IPS-15b (cell line): ENCODE measurements around the gene CD52.

Experiments used
- H3K27me3 ChIP-seq: one replicate; pipeline ENCODE4 v1.6.1; 2013; ENCODE audit warnings: low read length; ENCODE audit not compliant: control insufficient read depth, insufficient read depth
- H3K36me3 ChIP-seq: one replicate; pipeline ENCODE4 v1.6.1; 2013; ENCODE audit warnings: low read length; ENCODE audit not compliant: control insufficient read depth, insufficient read depth
- H3K4me1 ChIP-seq: one replicate; pipeline ENCODE4 v1.6.1; 2013; ENCODE audit warnings: mild to moderate bottlenecking, low read length; ENCODE audit not compliant: control insufficient read depth, insufficient read depth
- H3K4me3 ChIP-seq: one replicate; pipeline ENCODE4 v1.5.1; 2013; ENCODE audit warnings: low read depth, low read length
- H3K9ac ChIP-seq: one replicate; pipeline ENCODE4 v1.6.1; 2013; ENCODE audit warnings: low read depth, mild to moderate bottlenecking, low read length
- H3K9me3 ChIP-seq: one replicate; pipeline ENCODE4 v1.6.1; 2013; ENCODE audit warnings: mild to moderate bottlenecking, low read length; ENCODE audit not compliant: control insufficient read depth, insufficient read depth

Gene CD52

DNA sequence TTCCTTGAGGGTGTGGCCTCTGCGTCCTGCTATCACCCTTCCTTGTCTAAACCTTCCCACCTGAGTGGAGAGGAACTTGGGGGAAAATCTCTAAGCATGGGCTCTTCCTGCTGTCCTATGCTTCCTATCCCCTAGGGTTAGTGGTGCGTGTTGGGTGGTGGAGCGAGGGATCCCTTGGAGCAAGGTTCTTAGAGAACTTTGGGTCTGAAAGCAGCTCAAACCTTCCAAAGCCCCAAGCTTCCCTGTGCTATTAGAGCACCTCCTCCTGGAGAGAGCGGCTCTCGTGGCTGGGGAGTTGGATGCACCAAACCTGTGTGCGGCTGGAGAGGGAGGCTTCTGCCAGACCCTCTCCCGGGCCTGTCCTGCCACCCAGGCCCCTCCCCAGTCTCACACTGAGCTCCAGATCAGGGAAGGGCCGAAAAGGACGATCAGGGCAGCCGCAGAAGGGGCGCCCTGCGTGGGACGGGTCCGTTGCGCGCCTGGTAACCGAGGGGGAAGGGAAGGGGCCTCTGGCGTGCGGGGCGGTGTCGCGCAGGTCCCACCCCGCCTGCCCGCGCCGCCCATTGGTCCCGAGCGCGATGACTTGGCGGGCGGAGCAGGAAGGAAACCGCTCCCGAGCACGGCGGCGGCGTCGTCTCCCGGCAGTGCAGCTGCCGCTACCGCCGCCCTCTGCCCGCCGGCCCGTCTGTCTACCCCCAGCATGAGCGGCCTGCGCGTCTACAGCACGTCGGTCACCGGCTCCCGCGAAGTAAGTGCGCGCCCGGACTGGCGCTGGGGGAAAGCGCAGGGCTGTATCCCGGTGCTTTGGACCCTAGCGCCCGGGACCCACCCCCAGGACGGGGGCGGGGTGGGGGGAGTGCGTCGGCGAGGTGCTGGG lies 38.1 kb upstream of the CD52 start, which contains the start of gene SH3BGRL3:
Gene SH3BGRL3, plus strand, starts transcription at position 631 of the 877 bp plus-strand sequence. Its CDS starts 70 bp downstream, at position 701.
- Histone ChIP-seq H3K9ac (peak within 1 kb of the TSS; percentile 82), H3K36me3 (peaks cover 23% of the 10 kb centered on the region), H3K9me3 (no peaks in the 10 kb centered on the region), H3K4me1 (peaks cover 29% of the 10 kb centered on the region), H3K27me3 (no peaks in the 10 kb centered on the region), H3K4me3 (peak within 1 kb of the TSS; percentile 77)

DNA sequence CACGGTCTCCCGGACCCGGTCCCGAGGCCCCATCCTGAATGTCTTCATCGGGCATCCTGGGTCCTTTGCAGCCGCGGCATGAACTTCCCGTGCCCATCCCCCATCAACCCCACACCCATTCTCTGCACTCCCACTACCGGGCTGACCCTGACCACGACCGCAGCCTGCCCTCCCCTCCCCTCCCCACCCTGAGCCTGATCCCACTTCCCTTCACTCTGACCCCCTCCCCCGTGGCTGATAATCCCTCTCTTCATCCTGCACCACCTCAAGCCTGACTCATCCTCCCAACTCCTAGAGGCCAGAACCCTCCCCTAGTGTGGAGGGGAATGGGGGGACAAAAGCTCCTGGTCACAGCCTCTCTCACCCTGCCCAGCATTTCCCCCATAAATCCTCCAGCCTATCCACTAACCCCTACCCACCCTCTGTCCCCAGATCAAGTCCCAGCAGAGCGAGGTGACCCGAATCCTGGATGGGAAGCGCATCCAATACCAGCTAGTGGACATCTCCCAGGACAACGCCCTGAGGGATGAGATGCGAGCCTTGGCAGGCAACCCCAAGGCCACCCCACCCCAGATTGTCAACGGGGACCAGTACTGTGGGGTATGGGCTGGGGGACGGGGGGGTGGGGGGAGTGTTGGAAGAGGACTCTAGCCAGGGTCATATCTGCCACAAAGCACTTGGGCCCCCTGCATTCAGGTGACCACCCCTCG lies 37.3 kb upstream of the CD52 start:
- Histone ChIP-seq H3K4me3 (peak overlapping the region; percentile 77), H3K36me3 (peaks cover 23% of the 10 kb centered on the region), H3K4me1 (peaks cover 30% of the 10 kb centered on the region), H3K9ac (peak overlapping the region; percentile 82), H3K9me3 (no peaks in the 10 kb centered on the region), H3K27me3 (no peaks in the 10 kb centered on the region)

DNA sequence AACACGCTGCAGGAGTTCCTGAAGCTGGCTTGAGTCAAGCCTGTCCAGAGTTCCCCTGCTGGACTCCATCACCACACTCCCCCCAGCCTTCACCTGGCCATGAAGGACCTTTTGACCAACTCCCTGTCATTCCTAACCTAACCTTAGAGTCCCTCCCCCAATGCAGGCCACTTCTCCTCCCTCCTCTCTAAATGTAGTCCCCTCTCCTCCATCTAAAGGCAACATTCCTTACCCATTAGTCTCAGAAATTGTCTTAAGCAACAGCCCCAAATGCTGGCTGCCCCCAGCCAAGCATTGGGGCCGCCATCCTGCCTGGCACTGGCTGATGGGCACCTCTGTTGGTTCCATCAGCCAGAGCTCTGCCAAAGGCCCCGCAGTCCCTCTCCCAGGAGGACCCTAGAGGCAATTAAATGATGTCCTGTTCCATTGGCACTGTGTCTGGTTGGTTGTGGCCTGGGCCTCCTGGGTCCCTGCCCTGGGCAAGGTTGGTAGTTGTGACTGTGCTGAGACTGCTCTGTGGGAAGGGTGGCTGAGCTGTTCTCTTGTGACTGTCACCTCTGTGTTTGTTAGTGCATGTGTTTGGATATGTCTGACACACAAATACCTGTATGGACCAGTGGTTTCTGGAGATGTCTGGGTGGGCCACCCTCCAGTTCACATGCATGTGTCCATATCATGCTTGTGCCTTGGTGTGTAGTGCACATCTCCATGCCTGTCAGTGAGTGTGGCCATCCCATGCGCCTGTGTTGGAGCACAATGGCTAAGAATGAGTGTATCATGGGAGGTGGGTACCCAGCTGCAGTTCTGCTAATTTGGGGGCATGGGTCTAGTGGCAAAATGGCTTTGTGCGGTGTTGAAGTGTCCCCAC lies 36.4 kb upstream of the CD52 start:
- H3K27me3 ChIP-seq: no peaks in the 10 kb centered on the region
- peak overlapping the region; percentile 18 for H3K4me3 ChIP-seq
- peaks cover 18% of the 10 kb centered on the region for H3K36me3 ChIP-seq
- H3K9me3 ChIP-seq: no peaks in the 10 kb centered on the region
- peaks cover 25% of the 10 kb centered on the region for H3K4me1 ChIP-seq
- no peak overlapping the region for H3K9ac ChIP-seq

DNA sequence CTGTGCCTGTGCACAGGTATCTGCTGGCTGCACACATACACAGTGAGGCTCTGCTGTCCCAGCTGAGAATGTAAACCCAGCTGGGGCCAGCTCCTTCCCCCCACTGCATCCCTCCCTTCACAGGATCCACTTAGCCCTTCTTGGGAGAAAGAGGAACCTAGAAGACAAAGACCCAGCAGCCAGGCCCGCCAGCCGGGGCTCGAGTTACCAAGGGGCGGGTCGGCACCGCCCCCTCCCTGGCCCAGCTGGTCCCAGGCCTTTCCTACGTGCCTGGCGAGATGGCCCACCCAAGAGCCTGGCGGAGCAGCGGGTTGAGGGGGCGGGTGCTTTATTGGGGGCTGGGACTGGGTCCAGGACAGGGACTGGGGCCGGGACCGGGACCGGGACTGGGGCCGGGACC lies 35.8 kb upstream of the CD52 start:
- Histone ChIP-seq H3K9me3 (no peaks in the 10 kb centered on the region), H3K9ac (no peak overlapping the region), H3K27me3 (no peaks in the 10 kb centered on the region), H3K36me3 (peaks cover 11% of the 10 kb centered on the region), H3K4me1 (peaks cover 25% of the 10 kb centered on the region), H3K4me3 (peak overlapping the region; percentile 18)

DNA sequence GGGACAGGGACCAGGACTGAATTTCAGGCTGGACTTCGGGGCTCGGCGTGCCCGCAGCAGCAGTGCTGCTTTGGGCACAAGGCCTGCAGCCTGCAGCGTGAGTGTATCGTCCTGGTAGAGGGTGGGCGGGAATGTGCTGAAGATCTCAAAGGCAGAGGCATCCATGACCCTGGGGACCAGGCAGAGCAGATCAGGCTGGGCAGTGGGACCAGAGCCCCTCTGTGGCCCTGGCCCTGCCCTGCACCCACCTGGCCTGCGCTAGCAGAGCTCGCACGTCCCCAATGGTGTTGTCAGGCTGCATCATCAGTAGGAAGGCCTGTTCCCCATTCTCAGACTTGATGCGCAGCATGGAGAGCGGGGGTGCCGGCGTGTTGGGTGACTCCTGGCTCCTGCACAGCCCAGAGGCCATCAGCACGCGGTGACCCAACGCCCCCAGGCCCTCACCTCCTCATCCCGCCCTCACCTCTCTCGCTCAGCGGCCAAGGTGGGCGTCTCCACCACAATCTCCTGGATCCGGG lies 35.3 kb upstream of the CD52 start:
- Histone ChIP-seq H3K4me3 (peak overlapping the region; percentile 39), H3K9me3 (no peaks in the 10 kb centered on the region), H3K4me1 (peaks cover 25% of the 10 kb centered on the region), H3K27me3 (no peaks in the 10 kb centered on the region), H3K9ac (no peak overlapping the region), H3K36me3 (peaks cover 6% of the 10 kb centered on the region)

DNA sequence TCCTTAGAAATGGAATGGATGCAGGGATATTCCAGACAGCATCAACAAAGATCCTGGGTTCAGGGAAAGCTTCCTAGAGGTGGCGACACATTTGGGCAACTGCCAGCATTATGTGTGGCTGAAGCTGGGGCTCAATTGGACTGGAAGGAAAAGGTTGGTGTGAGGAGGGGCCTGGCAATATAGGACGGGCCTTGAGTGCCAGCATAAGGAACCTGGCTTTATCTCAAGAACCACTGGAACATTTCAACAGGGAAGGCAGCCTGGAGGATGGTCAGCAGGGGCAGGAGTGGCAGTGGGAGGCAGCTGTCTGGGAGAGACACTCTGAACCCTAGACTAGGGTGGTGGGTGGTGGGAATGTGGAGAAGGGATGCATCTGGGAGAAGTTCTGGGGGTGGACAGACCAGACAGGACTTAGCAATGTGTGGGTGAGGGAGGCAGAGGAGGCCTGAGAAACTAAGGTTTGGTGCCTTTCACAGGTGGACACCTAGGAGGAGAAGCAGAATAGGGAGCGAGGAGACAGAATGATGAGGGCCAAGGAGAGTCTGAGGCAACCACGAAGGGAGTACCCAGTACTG lies 34.4 kb upstream of the CD52 start:
- Histone ChIP-seq H3K4me3 (no peak overlapping the region), H3K36me3 (no peaks in the 10 kb centered on the region), H3K9me3 (no peaks in the 10 kb centered on the region), H3K9ac (no peak overlapping the region), H3K4me1 (peaks cover 25% of the 10 kb centered on the region), H3K27me3 (no peaks in the 10 kb centered on the region)

DNA sequence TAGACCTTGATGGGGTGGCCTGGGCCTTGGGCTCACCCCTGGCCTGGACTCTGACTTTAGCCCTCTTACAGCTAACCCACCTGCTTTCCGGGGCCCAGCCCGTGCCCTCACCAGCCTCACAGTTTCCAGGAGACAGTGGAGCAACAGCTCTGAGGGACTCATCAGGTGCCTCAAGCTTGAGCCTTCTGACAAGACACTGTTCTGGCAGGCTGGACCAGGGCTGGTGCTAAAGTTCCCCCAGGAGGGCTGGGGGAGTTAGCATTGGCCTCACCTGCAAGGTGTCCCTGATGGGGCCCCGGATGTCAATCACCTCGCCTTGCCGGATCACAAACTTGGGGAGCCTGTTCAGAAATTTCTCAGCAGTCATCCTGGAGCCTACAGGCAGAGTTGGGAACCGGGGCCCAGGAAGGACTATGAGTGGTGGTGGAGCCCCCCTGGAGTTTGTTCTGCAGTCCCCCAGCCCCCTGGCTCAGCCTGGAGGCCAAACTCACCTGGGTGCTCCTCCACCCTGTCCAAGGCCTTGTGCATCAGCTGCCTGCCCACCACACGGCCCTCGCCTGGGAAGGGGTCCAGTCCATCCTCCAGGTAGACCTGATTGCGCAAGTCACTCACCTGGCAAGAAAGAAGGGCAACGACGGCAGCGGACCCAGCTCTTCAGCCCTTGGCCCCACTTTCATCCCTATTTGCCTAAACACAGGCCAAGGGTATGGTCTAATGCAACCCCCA lies 33.7 kb upstream of the CD52 start:
- no peaks in the 10 kb centered on the region for H3K27me3 ChIP-seq
- no peak overlapping the region for H3K9ac ChIP-seq
- H3K4me1 ChIP-seq: peaks cover 25% of the 10 kb centered on the region
- H3K4me3 ChIP-seq: no peak overlapping the region
- no peaks in the 10 kb centered on the region for H3K36me3 ChIP-seq
- no peaks in the 10 kb centered on the region for H3K9me3 ChIP-seq

DNA sequence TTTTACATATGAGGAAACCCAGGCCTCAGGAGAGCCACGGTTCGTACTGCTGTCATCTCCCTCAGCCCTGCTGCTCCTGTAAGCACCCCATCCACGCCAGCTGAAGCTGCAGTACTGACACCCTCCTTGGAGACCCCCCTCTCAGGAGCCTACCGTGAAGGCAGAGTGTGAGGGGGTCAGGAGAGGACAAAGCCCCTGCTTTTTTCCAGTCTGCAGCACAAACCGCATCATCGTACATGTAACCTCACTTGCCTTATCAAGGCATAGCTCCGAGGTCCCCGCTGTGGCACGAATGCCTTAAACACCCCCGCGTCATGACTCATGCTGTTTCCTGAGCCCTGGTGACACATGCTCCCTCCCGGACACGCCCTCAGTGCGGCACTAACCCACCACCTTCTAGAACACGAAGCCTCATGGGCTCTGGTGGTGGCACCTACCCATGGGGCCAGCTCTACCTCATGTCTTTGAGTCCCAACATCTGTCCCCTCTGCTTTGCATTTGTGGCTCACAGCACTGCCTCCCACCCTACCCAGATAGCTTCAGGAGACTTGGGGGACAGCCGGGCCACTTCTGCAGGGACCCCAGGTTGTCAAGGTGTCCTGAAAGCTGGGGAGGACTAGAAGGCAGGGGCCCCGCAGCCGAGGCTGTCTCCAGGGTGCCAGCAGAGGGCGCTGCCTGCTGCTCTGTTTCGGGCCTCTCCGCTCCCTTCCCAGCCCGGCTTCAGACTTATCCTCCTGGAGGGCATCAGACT lies 33.0 kb upstream of the CD52 start:
- Histone ChIP-seq H3K9me3 (no peaks in the 10 kb centered on the region), H3K4me3 (no peak overlapping the region), H3K4me1 (peaks cover 22% of the 10 kb centered on the region), H3K9ac (no peak overlapping the region), H3K27me3 (no peaks in the 10 kb centered on the region), H3K36me3 (no peaks in the 10 kb centered on the region)

DNA sequence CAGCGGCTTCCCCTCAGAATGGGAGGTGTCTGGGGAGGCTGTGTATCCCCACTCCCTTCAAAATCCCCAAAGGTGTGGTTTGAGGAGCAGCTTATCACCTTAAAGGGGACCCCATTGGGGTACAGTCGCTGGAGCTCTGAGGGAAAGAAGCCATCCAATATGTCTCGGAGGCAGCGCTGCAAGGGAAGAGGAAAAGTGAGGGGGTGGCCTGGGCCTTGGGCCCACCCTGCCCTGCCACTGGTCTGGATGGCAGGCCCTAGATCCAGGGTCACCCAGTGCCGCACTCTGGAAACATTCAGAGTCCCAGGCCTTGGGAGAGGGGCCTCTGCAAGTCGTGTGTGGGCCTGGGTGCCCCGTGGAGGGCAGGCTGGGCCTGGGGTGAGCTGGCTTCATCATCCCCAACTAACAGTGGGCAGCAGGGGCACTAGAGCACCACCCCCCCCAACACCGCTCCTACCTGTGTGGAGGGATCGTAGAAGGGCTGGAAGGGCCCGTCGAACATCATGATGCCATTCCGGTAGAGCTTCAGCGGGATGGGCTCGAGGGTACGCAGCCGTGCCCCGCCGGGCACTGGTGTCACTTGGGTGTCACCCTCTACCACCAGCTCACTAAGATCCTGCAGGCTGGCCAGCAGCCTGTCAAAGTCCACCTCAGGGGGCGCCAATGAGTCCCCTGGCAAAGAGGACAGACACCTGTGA lies 32.2 kb upstream of the CD52 start:
- Histone ChIP-seq H3K27me3 (no peaks in the 10 kb centered on the region), H3K4me1 (peaks cover 23% of the 10 kb centered on the region), H3K4me3 (no peak overlapping the region), H3K36me3 (no peaks in the 10 kb centered on the region), H3K9ac (no peak overlapping the region), H3K9me3 (no peaks in the 10 kb centered on the region)

DNA sequence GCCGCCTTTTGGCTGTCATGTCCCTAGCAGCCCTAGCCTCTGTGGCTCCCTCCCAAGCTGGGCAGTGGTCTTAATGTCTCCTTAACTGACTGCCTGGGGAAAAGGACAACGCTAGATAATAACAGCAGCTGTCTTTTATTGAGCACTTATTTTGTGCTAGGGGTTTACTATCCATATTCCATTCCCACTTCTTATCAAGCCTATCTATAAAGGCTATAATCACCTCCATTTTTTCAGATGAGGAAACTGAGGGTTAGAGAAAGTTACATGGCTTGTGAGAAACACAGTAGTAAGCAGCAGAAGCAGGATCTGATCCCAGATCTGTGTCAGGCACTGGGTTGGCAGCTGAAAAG lies 31.7 kb upstream of the CD52 start:
- Histone ChIP-seq H3K4me1 (peaks cover 20% of the 10 kb centered on the region), H3K36me3 (no peaks in the 10 kb centered on the region), H3K27me3 (no peaks in the 10 kb centered on the region), H3K9ac (no peak overlapping the region), H3K4me3 (no peak overlapping the region), H3K9me3 (no peaks in the 10 kb centered on the region)
